ENCODE data around the gene KLHL33.

KLHL33 gene

GRCh38 chr14:20400965-20401593 lies 34.9 kb downstream of the KLHL33 start:
- Histone ChIP-seq H2AFZ (ENCODE audit: low read depth, low read length, severe bottlenecking) (no peak overlapping the region), H3F3A (ENCODE audit: insufficient read depth) (no peaks in the 10 kb centered on the region), H3K79me2 (ENCODE audit: insufficient read depth, low read length) (no peaks in the 10 kb centered on the region), H3K4me3 (ENCODE audit: insufficient read depth, low read length, poor library complexity, severe bottlenecking) (no peak overlapping the region), H3K36me3 (ENCODE audit: low read length) (no peaks in the 10 kb centered on the region; the same call in 1 of the 2 replicates), H4K20me1 (ENCODE audit: low read depth, low read length) (no peaks in the 10 kb centered on the region), H3K27ac (ENCODE audit: low read depth, low read length) (no peak overlapping the region), H3K4me2 (ENCODE audit: low read depth, low read length, poor library complexity, severe bottlenecking) (no peak overlapping the region), H3K9me2 (replicated peaks; ENCODE audit: insufficient read depth, low read length) (no peaks in the 10 kb centered on the region), H3K9me3 (ENCODE audit: insufficient read depth, low read length) (no peaks in the 10 kb centered on the region), H3K27me3 (ENCODE audit: low read length) (no peaks in the 10 kb centered on the region), H3K9ac (ENCODE audit: low read length) (no peak overlapping the region)
- TF ChIP-seq CTCF (IDR thresholded peaks at IDR 0.05; ENCODE audit: insufficient read depth, low read length, poor library complexity, severe bottlenecking) (no peak), EZH2phosphoT487 (conservative IDR thresholded peaks at IDR 0.05; ENCODE audit: low read length) (no peak)

- Histone ChIP-seq H3K36me3 (ENCODE audit: low read length) (no peaks in the 10 kb centered on the region; the same call in 1 of the 2 replicates), H3K4me3 (ENCODE audit: insufficient read depth, low read length, poor library complexity, severe bottlenecking) (no peak overlapping the region), H3K79me2 (ENCODE audit: insufficient read depth, low read length) (no peaks in the 10 kb centered on the region), H3K9me2 (replicated peaks; ENCODE audit: insufficient read depth, low read length) (no peaks in the 10 kb centered on the region), H4K20me1 (ENCODE audit: low read depth, low read length) (no peaks in the 10 kb centered on the region), H3K4me2 (ENCODE audit: low read depth, low read length, poor library complexity, severe bottlenecking) (no peak overlapping the region), H3K27me3 (ENCODE audit: low read length) (no peaks in the 10 kb centered on the region), H2AFZ (ENCODE audit: low read depth, low read length, severe bottlenecking) (no peak overlapping the region), H3K27ac (ENCODE audit: low read depth, low read length) (no peak overlapping the region), H3F3A (ENCODE audit: insufficient read depth) (no peaks in the 10 kb centered on the region), H3K9me3 (ENCODE audit: insufficient read depth, low read length) (no peaks in the 10 kb centered on the region), H3K9ac (ENCODE audit: low read length) (no peak overlapping the region)
- TF ChIP-seq EZH2phosphoT487 (conservative IDR thresholded peaks at IDR 0.05; ENCODE audit: low read length) (no peak), CTCF (IDR thresholded peaks at IDR 0.05; ENCODE audit: insufficient read depth, low read length, poor library complexity, severe bottlenecking) (no peak)
These were observed 35.4 kb downstream of the KLHL33 start for GRCh38 chr14:20400589-20400964.

GRCh38 chr14:20397511-20397910 lies 38.5 kb downstream of the KLHL33 start:
- TF ChIP-seq CTCF (IDR thresholded peaks at IDR 0.05; ENCODE audit: insufficient read depth, low read length, poor library complexity, severe bottlenecking) (no peak), EZH2phosphoT487 (conservative IDR thresholded peaks at IDR 0.05; ENCODE audit: low read length) (no peak)
- no peak overlapping the region for H3K9ac ChIP-seq (ENCODE audit: low read length)
- H3K9me3 ChIP-seq (ENCODE audit: insufficient read depth, low read length), result no peaks in the 10 kb centered on the region
- no peak overlapping the region for H3K27ac ChIP-seq (ENCODE audit: low read depth, low read length)
- H3K79me2 ChIP-seq (ENCODE audit: insufficient read depth, low read length), result no peaks in the 10 kb centered on the region
- no peaks in the 10 kb centered on the region for H4K20me1 ChIP-seq (ENCODE audit: low read depth, low read length)
- H3K27me3 ChIP-seq (ENCODE audit: low read length), result no peaks in the 10 kb centered on the region
- no peaks in the 10 kb centered on the region for H3K9me2 ChIP-seq (replicated peaks; ENCODE audit: insufficient read depth, low read length)
- H3K36me3 ChIP-seq (ENCODE audit: low read length), result peaks cover 2% of the 10 kb centered on the region; the same call in 1 of the 2 replicates
- H3K4me3 ChIP-seq (ENCODE audit: insufficient read depth, low read length, poor library complexity, severe bottlenecking), result no peak overlapping the region
- H2AFZ ChIP-seq (ENCODE audit: low read depth, low read length, severe bottlenecking), result no peak overlapping the region
- H3K4me2 ChIP-seq (ENCODE audit: low read depth, low read length, poor library complexity, severe bottlenecking), result no peak overlapping the region
- H3F3A ChIP-seq (ENCODE audit: insufficient read depth), result no peaks in the 10 kb centered on the region

All from SU-DHL-6 (cell line).